IPS-20b (cell line): ENCODE measurements around the gene RAB8B.

Experiments
- H3K27ac ChIP-seq: one replicate; pipeline ENCODE4 v1.5.1; 2013; ENCODE audit warnings: low read length
- H3K27me3 ChIP-seq: 2 replicates; pipeline ENCODE4 v1.6.1; 2013; ENCODE audit warnings: mild to moderate bottlenecking, low read length, inconsistent platforms; ENCODE audit not compliant: insufficient read depth
- H3K36me3 ChIP-seq: 2 replicates; pipeline ENCODE4 v1.6.1; 2013; ENCODE audit warnings: low read depth, mild to moderate bottlenecking, inconsistent platforms, low read length, moderate library complexity; ENCODE audit not compliant: insufficient read depth
- H3K4me1 ChIP-seq: 2 replicates; pipeline ENCODE4 v1.6.1; 2013; ENCODE audit warnings: mild to moderate bottlenecking, control low read depth, inconsistent platforms, low read length, moderate library complexity; ENCODE audit not compliant: insufficient read depth
- H3K4me3 ChIP-seq: 2 replicates; pipeline ENCODE4 v1.5.1; 2013; ENCODE audit warnings: mild to moderate bottlenecking, low read length, inconsistent platforms
- H3K9ac ChIP-seq: 2 replicates; pipeline ENCODE4 v1.6.1; 2013; ENCODE audit warnings: low read depth, mild to moderate bottlenecking, inconsistent platforms, low read length, moderate library complexity
- H3K9me3 ChIP-seq: 2 replicates; pipeline ENCODE4 v1.6.1; 2013; ENCODE audit warnings: mild to moderate bottlenecking, low read depth, low read length, inconsistent platforms; ENCODE audit not compliant: insufficient read depth

RAB8B gene

DNA sequence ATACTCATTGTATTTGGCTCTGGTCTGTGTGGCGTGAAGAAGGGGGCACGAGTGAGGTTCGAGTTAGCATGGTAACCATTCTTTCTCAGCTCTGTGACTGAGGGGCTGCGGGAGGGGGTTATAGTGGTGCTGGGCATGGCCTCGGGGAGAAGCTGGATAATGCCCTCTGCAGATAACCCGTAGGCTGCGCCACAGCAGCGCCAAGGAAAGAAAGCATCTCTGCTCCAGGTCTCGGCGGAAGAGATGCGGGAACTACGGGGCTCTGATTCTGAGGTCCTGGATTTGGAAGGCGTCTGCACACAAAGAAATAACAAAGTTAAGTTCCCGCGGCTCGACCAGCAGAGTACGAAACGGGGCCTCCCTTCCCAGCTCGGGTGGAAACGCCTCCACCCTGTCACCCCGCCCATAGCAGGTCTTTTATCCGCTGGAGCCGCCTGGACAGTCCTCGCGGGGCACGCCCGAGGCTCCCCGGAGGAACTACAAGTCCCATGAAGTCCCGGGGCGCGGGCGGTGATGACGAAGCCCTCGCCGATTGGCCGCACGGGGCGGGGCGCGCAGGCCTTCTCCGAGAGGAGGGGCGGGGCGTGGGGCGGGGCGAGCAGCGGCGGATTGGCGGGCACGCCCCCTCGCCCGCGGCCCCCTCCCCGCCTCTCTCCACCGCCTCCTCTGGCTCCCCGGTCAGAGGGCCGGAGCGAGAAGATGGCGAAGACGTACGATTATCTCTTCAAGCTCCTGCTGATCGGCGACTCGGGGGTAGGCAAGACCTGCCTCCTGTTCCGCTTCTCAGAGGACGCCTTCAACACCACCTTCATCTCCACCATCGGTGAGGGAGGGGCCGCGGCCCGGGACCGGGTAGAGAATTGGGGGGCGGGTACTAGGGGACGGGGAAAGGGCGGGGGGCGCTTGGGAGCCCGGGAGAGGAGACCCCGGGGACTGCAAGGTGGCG is at the start of gene RAB8B:
RAB8B (plus strand) TSS at position 681 of the 946 bp plus-strand sequence; CDS start at position 700, 19 bp downstream.
- H3K4me3 ChIP-seq = peak within 1 kb of the TSS; percentile 91
- peak within 1 kb of the TSS; percentile 22 for H3K27ac ChIP-seq
- H3K9ac ChIP-seq = peak within 1 kb of the TSS; percentile 84; the same call in 1 of the 2 replicates
- H3K36me3 ChIP-seq = no peaks in the 10 kb centered on the region
- H3K27me3 ChIP-seq = no peaks in the 10 kb centered on the region
- peaks cover 18% of the 10 kb centered on the region; the same call in 1 of the 2 replicates for H3K4me1 ChIP-seq
- no peaks in the 10 kb centered on the region for H3K9me3 ChIP-seq

DNA sequence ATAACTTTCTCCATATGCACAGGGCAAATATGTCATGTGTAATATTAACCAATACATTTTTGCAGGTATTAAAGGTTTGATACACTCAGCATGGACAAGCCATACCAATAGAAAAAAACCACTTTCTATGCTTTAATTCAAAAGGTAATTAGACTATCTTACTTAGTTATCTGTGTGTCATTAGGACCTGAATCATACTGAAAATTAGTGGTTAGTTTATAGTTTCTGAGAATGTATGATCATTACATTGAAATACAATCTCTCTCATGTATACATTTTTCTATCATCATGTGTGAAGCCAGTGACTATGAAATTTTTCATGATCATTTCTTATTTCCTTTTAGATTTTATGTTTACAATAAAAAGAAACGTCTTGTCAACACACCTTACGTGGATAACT is 48.5 kb upstream of the RAB8B start:
- H3K27me3 ChIP-seq = no peaks in the 10 kb centered on the region
- H3K4me3 ChIP-seq = no peak overlapping the region
- no peaks in the 10 kb centered on the region for H3K36me3 ChIP-seq
- no peaks in the 10 kb centered on the region for H3K9me3 ChIP-seq
- no peaks in the 10 kb centered on the region for H3K4me1 ChIP-seq
- H3K9ac ChIP-seq = no peak overlapping the region
- no peak overlapping the region for H3K27ac ChIP-seq

DNA sequence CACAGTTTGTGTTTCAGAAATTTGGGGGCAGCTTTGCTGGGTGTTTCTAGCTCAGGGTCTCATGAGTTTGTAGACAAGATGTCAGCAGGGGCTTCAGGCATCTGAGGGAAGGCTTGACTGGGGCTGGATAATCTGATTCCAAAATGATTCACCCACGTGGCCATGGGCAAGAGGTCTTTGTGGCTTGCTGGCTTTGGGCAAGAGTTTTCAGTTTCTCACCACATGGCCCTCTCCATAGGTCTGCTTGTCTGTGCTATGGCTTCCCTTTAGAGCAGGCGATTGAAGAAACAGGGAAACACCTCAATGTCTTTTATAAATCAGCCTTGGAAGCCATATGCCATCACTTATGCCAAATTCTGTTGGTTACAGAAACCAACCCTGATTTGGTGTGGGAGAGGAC is 44.0 kb upstream of the RAB8B start:
- peaks cover 6% of the 10 kb centered on the region; the same call in 1 of the 2 replicates for H3K36me3 ChIP-seq
- H3K4me1 ChIP-seq = no peaks in the 10 kb centered on the region
- H3K9ac ChIP-seq = no peak overlapping the region
- no peak overlapping the region for H3K27ac ChIP-seq
- no peaks in the 10 kb centered on the region for H3K9me3 ChIP-seq
- H3K4me3 ChIP-seq = no peak overlapping the region
- no peaks in the 10 kb centered on the region for H3K27me3 ChIP-seq

GRCh38 chr15:63146684-63147083 is 42.7 kb upstream of the RAB8B start:
- no peak overlapping the region for H3K9ac ChIP-seq
- H3K27me3 ChIP-seq = no peaks in the 10 kb centered on the region
- peaks cover 9% of the 10 kb centered on the region for H3K36me3 ChIP-seq
- no peak overlapping the region for H3K27ac ChIP-seq
- H3K4me3 ChIP-seq = no peak overlapping the region
- H3K9me3 ChIP-seq = no peaks in the 10 kb centered on the region
- H3K4me1 ChIP-seq = no peaks in the 10 kb centered on the region

DNA sequence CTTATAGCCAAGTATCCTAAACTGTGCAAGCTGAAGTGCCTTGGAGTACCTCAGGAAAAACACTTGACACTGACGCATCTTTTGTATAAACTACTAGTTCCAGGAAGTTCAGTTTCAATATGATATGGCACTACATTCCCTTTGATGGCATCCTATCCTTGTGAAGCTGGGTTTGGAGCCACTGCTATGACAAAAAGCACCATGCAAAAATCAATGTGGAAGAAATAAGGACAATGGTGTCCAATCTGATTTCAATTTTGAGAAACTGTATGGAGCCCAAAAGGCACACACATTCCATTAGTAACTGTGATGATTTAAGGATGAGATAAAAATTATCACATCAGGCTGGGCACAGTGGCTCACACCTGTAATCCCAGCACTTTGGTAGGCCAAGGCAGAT is 37.7 kb upstream of the RAB8B start:
- H3K9me3 ChIP-seq = no peaks in the 10 kb centered on the region
- H3K36me3 ChIP-seq = peaks cover 40% of the 10 kb centered on the region
- H3K4me1 ChIP-seq = no peaks in the 10 kb centered on the region
- H3K27ac ChIP-seq = no peak overlapping the region
- H3K4me3 ChIP-seq = no peak overlapping the region
- H3K9ac ChIP-seq = no peak overlapping the region
- no peaks in the 10 kb centered on the region for H3K27me3 ChIP-seq

DNA sequence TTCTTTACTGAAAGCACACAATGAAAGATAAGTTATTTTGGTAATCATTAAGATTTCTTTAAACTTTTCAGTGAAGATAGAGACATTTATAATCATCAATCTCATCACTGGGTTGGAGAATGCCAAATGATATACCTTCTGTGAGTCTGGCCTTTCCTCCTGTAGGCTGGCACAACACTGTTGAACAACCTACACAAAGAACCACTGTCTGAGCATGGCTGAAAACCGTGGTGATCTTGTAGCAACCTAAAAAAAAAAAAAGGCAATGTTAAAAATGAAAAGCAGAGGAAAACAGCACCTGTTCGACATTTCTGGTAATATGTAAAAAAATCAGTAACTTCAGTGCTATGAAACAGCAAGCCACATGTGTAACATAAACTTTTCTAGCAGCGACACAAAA is 33.9 kb upstream of the RAB8B start:
- H3K27ac ChIP-seq = no peak overlapping the region
- H3K36me3 ChIP-seq = peaks cover 34% of the 10 kb centered on the region
- H3K9ac ChIP-seq = no peak overlapping the region
- H3K27me3 ChIP-seq = no peaks in the 10 kb centered on the region
- H3K4me3 ChIP-seq = no peak overlapping the region
- no peaks in the 10 kb centered on the region for H3K9me3 ChIP-seq
- H3K4me1 ChIP-seq = no peaks in the 10 kb centered on the region

GRCh38 chr15:63156086-63156710 is 33.2 kb upstream of the RAB8B start:
- H3K4me1 ChIP-seq = no peaks in the 10 kb centered on the region
- peak overlapping the region; percentile 89; the same call in 1 of the 2 replicates for H3K9ac ChIP-seq
- H3K4me3 ChIP-seq = peak overlapping the region; percentile 98
- H3K36me3 ChIP-seq = peaks cover 34% of the 10 kb centered on the region
- H3K9me3 ChIP-seq = no peaks in the 10 kb centered on the region
- no peak overlapping the region for H3K27ac ChIP-seq
- H3K27me3 ChIP-seq = no peaks in the 10 kb centered on the region

DNA sequence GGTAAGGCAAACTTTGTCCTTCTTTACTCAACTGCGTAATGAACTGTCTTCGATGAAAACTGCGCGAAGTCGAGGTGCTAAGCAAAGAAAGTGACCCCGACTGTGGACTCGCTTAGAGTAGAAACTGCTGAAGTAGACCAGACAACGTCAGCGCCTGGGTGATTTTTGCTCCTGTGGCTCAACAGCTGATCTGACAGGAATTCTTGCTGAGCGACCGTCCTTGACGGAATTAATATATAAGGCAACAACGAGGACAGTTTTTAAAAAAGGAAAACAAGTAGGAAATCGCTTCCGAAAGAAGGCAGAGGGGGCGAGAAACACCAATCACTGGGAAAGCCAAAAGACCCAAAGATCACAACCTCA is 32.7 kb upstream of the RAB8B start:
- Histone ChIP-seq H3K27ac (no peak overlapping the region), H3K9ac (peak overlapping the region; percentile 89), H3K4me1 (no peaks in the 10 kb centered on the region), H3K27me3 (no peaks in the 10 kb centered on the region), H3K4me3 (peak overlapping the region; percentile 98), H3K36me3 (peaks cover 31% of the 10 kb centered on the region), H3K9me3 (no peaks in the 10 kb centered on the region)

DNA sequence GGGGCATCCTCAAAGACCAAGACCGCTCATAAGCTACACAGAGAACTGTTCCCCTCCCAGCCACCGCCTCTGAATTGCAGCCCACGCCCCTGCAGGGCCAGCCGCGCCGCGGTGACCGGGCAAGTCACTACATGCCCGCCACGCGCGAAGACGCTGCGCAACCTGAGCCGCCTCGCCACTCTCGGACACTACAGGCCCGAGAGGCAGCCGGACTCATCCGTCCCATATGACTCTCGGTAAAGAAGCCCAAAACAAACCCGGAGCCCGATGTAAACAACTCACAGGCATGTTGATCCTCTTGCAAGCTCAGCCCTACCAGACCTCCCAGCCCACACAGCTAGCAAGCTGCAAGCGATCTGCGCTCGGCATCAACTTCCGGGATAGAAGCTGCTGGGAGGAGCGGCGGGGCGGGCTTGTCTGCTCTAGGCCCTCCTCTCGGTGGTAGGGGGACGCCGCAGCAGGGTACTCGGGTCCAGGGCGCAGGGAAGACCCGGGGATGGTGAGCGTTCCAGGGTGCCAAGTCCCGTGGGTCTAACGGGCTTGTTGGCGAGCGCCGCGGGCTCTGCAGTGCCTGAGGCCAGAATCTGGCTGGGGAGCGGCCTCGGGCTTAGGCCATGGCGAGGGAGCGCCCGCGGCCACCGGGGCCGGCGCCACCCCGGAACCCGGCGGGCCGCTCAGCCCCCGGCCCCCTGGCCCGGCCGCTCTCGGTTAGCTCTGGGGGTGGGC is 32.1 kb upstream of the RAB8B start, which contains the start of gene RPS27L:
RPS27L (minus strand) TSS at position 360 of the 726 bp plus-strand sequence; CDS start at position 288, 72 bp downstream.
- Histone ChIP-seq H3K36me3 (peaks cover 28% of the 10 kb centered on the region), H3K4me3 (peak within 1 kb of the TSS; percentile 98), H3K27ac (peak within 1 kb of the TSS; percentile 51), H3K4me1 (no peaks in the 10 kb centered on the region), H3K27me3 (no peaks in the 10 kb centered on the region), H3K9ac (peak within 1 kb of the TSS; percentile 89), H3K9me3 (no peaks in the 10 kb centered on the region)

DNA sequence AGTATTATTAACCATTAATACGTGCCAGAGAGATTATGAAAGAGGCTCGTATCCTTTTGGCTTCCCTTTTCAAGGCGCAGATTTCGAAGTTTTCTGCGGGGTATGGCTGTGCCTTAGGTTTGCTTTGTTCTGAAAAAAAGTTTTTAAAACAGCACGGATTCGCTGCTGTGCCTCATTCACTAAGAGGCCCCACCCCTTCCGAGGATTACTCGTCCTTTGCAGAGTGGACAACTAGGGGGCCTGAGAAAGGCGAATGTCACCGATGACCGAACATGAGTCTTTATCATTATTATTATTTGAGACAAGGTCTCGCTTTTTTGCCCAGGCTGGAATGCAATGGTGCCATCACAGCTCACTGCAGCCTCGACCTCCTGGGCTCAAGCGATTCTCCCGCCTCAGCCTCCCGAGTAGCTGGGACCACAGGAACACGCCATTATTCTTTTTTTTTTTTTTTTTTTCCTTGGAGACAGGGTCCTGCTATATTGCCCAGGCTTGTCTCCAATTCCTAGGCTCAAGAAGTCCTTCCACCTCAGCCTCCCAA is 31.4 kb upstream of the RAB8B start:
- peaks cover 22% of the 10 kb centered on the region for H3K36me3 ChIP-seq
- peak overlapping the region; percentile 98 for H3K4me3 ChIP-seq
- peak overlapping the region; percentile 89; the same call in 1 of the 2 replicates for H3K9ac ChIP-seq
- H3K4me1 ChIP-seq = no peaks in the 10 kb centered on the region
- no peaks in the 10 kb centered on the region for H3K9me3 ChIP-seq
- H3K27ac ChIP-seq = peak overlapping the region; percentile 51
- H3K27me3 ChIP-seq = no peaks in the 10 kb centered on the region

- H3K4me1 ChIP-seq = no peaks in the 10 kb centered on the region
- no peak overlapping the region for H3K27ac ChIP-seq
- H3K4me3 ChIP-seq = no peak overlapping the region
- no peaks in the 10 kb centered on the region for H3K9me3 ChIP-seq
- H3K27me3 ChIP-seq = no peaks in the 10 kb centered on the region
- no peak overlapping the region for H3K9ac ChIP-seq
- no peaks in the 10 kb centered on the region for H3K36me3 ChIP-seq
These were observed 28.8 kb upstream of the RAB8B start for GRCh38 chr15:63160638-63161037.
